Neural progenitor cell (in vitro differentiated cells): Measurements from ENCODE around the gene WDR35. TPM values are rescaled to one million over a fixed set of nuclear protein-coding genes. Genes with fewer than 3 reads are reported as not detected.

Experiments
- DNase-seq: peaks from one replicate; pipeline ENCODE4 v3.0.0-alpha.2; 2016; ENCODE audit warnings: low spot score
- H2AFZ ChIP-seq: fragments of 200-600 bp; sonication (generic); replicated peaks from 2 replicates; pipeline ENCODE4 v1.6.1; 2016; ENCODE audit warnings: antibody characterized with exemption
- H3F3A ChIP-seq: fragments of 200-600 bp; sonication (generic); 2 replicates; pipeline ENCODE4 v1.6.1; 2016; ENCODE audit warnings: antibody characterized with exemption, low read depth
- H3K27ac ChIP-seq: fragments of 200-600 bp; sonication (generic); 2 replicates; pipeline ENCODE4 v1.5.1; 2016; ENCODE audit warnings: mild to moderate bottlenecking
- H3K27me3 ChIP-seq: fragments of 200-600 bp; sonication (generic); 2 replicates; pipeline ENCODE4 v1.6.1; 2016; ENCODE audit warnings: mild to moderate bottlenecking, moderate library complexity
- H3K36me3 ChIP-seq: fragments of 200-600 bp; sonication (generic); 2 replicates; pipeline ENCODE4 v1.5.1; 2016
- H3K4me1 ChIP-seq: fragments of 200-600 bp; sonication (generic); 2 replicates; pipeline ENCODE4 v1.6.1; 2016; ENCODE audit warnings: mixed run types
- H3K4me2 ChIP-seq: fragments of 200-600 bp; sonication (generic); 2 replicates; pipeline ENCODE4 v1.6.1; 2016
- H3K4me3 ChIP-seq: fragments of 200-600 bp; sonication (generic); 2 replicates; pipeline ENCODE4 v1.5.1; 2016
- H3K79me2 ChIP-seq: fragments of 200-600 bp; sonication (generic); 2 replicates; pipeline ENCODE4 v1.6.1; 2016; ENCODE audit warnings: low read depth
- H3K9ac ChIP-seq: fragments of 200-600 bp; sonication (generic); 2 replicates; pipeline ENCODE4 v1.6.1; 2016
- H3K9me3 ChIP-seq: fragments of 200-600 bp; sonication (generic); 2 replicates; pipeline ENCODE4 v1.5.1; 2016; ENCODE audit warnings: low read depth
- H4K20me1 ChIP-seq: fragments of 200-600 bp; sonication (generic); 2 replicates; pipeline ENCODE4 v1.6.1; 2016; ENCODE audit warnings: low read depth
- H3K27ac Mint-ChIP-seq: 3 replicates; pipeline ENCODE4 v1.8.0; 2021; ENCODE audit warnings: mixed read lengths
- H3K27me3 Mint-ChIP-seq: 2 replicates; pipeline ENCODE4 v1.8.0; 2022; ENCODE audit warnings: low read depth, mild to moderate bottlenecking, inconsistent platforms, moderate library complexity, mixed read lengths; ENCODE audit not compliant: insufficient read depth
- H3K36me3 Mint-ChIP-seq: 3 replicates; pipeline ENCODE4 v1.8.0; 2021; ENCODE audit warnings: mixed read lengths
- H3K4me1 Mint-ChIP-seq: 3 replicates; pipeline ENCODE4 v1.8.0; 2021; ENCODE audit warnings: mixed read lengths
- H3K4me3 Mint-ChIP-seq: 3 replicates; pipeline ENCODE4 v1.8.0; 2021; ENCODE audit warnings: mild to moderate bottlenecking, moderate library complexity, mixed read lengths
- H3K9me3 Mint-ChIP-seq: 3 replicates; pipeline ENCODE4 v1.8.0; 2020; ENCODE audit warnings: mixed read lengths
- CTCF ChIP-seq: fragments of 200-600 bp; sonication (generic); IDR thresholded peaks from 2 replicates; pipeline ENCODE4 v1.5.1; 2017; ENCODE audit warnings: antibody characterized with exemption, mild to moderate bottlenecking
- EZH2 ChIP-seq: fragments of 200-600 bp; sonication (generic); IDR thresholded peaks from 2 replicates; pipeline ENCODE4 v1.6.1; 2017; ENCODE audit warnings: antibody characterized with exemption, mild to moderate bottlenecking, moderate library complexity
- EZH2phosphoT487 ChIP-seq: fragments of 200-600 bp; sonication (generic); IDR thresholded peaks from 2 replicates; pipeline ENCODE4 v1.6.1; 2017; ENCODE audit warnings: antibody characterized with exemption
- total RNA-seq: library from RNA; depleted of rRNA; stranded (reverse); fragments of >200 nt; gene quantifications from 2 replicates; pipeline ENCODE4 v1.2.3, GENCODE V29; 2015; ENCODE audit warnings: low replicate concordance

The WDR35 gene
- total RNA-seq, 1 donor from 2014 or later: 31.6 TPM

DNA sequence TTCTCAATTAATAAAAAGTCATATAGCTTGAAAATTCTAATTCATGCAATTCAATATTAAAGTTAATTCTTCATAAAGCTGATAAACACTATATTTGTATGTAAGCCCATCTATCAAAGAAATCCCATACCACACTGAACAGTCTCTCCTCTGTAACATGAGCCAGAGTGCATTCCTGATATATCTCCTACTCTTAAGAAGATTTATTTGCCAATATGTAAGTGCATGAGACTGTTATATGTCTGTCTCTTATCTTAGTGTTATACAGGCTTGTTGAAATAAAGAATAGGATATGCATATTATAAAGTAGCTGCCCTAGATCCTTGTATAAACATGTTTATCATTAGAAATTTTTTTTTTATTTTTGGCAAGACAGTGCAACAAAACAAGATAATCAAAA lies 47.7 kb downstream of the WDR35 start:
- no peak overlapping the region for H3K27ac ChIP-seq
- H3K4me3 ChIP-seq: no peak overlapping the region
- Mint-ChIP-seq H3K4me3 (no peak overlapping the region), H3K36me3 (peaks cover 7% of the 10 kb centered on the region), H3K27ac (no peak overlapping the region), H3K4me1 (peaks cover 18% of the 10 kb centered on the region), H3K27me3 (peaks cover 2% of the 10 kb centered on the region), H3K9me3 (no peaks in the 10 kb centered on the region)
- no peak for TF ChIP-seq EZH2phosphoT487
- no peak overlapping the region for H3K9ac ChIP-seq
- no peaks in the 10 kb centered on the region for H3K79me2 ChIP-seq
- H3K4me1 ChIP-seq: no peaks in the 10 kb centered on the region
- H4K20me1 ChIP-seq: peaks cover 3% of the 10 kb centered on the region
- H3K27me3 ChIP-seq: no peaks in the 10 kb centered on the region
- H3K4me2 ChIP-seq: no peak overlapping the region
- H3K36me3 ChIP-seq: no peaks in the 10 kb centered on the region
- H3K9me3 ChIP-seq: no peaks in the 10 kb centered on the region
- no peak overlapping the region for H2AFZ ChIP-seq
- H3F3A ChIP-seq: peaks cover 20% of the 10 kb centered on the region
- DNase-seq: no peak

DNA sequence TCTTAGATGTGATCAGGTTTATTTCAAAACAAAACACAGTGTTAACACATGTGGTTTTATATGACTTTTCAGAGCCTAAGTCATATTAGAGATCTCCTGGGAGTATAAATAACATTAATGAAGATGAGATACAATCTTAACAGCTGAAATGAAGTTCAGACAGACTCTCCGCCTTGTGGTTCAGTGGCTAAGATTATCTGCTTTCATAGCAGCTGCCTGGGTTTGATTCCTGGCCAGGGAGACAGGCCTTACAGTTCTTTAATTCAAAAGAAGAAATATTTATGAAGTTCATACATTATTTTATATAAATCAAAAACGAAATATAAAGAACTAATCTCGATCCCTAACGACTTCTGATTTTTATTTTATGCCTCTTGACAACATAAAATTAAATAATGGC lies 52.9 kb downstream of the WDR35 start:
- Histone ChIP-seq H3K79me2 (no peaks in the 10 kb centered on the region), H3F3A (no peaks in the 10 kb centered on the region), H2AFZ (no peak overlapping the region), H4K20me1 (no peaks in the 10 kb centered on the region), H3K9me3 (no peaks in the 10 kb centered on the region), H3K27ac (no peak overlapping the region), H3K27me3 (no peaks in the 10 kb centered on the region), H3K4me2 (no peak overlapping the region), H3K4me3 (no peak overlapping the region), H3K36me3 (peaks cover 6% of the 10 kb centered on the region), H3K4me1 (no peaks in the 10 kb centered on the region), H3K9ac (no peak overlapping the region)
- H3K27me3 Mint-ChIP-seq: peaks cover 2% of the 10 kb centered on the region
- no peak for TF ChIP-seq CTCF
- no peak for TF ChIP-seq EZH2
- no peak for TF ChIP-seq EZH2phosphoT487
- H3K27ac Mint-ChIP-seq: no peak overlapping the region
- peaks cover 14% of the 10 kb centered on the region for H3K36me3 Mint-ChIP-seq
- no peaks in the 10 kb centered on the region for H3K9me3 Mint-ChIP-seq
- H3K4me3 Mint-ChIP-seq: no peak overlapping the region
- DNase-seq: no peak
- no peaks in the 10 kb centered on the region for H3K4me1 Mint-ChIP-seq

DNA sequence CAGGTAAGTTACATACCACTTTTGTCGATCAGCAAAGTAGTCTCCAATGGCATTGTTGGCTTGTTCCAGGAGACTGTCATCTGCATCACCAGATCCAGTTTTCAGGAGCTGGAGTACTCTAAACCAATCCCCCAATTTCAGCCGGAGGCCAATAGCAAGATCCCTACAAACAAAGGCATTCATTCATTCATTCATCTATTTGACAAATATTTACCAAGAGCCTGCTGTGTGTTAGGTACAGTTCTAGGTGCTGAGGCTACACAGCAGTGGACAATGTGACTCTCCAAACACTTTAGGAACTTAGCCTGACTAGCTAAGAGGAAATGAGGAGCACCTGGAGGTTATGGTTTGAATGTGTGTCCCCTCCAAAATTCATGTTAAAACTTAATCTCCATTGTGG lies 53.7 kb downstream of the WDR35 start:
- no peak for DNase-seq
- Histone ChIP-seq H3K9ac (no peak overlapping the region), H2AFZ (no peak overlapping the region), H4K20me1 (no peaks in the 10 kb centered on the region), H3K36me3 (peaks cover 14% of the 10 kb centered on the region), H3K4me2 (no peak overlapping the region), H3K27ac (no peak overlapping the region), H3K4me1 (no peaks in the 10 kb centered on the region), H3K4me3 (no peak overlapping the region), H3K27me3 (no peaks in the 10 kb centered on the region), H3F3A (no peaks in the 10 kb centered on the region), H3K79me2 (no peaks in the 10 kb centered on the region), H3K9me3 (no peaks in the 10 kb centered on the region)
- no peaks in the 10 kb centered on the region for H3K9me3 Mint-ChIP-seq
- peaks cover 2% of the 10 kb centered on the region for H3K27me3 Mint-ChIP-seq
- H3K4me1 Mint-ChIP-seq: no peaks in the 10 kb centered on the region
- TF ChIP-seq CTCF (no peak), EZH2phosphoT487 (no peak), EZH2 (no peak)
- H3K27ac Mint-ChIP-seq: no peak overlapping the region
- H3K36me3 Mint-ChIP-seq: peaks cover 15% of the 10 kb centered on the region
- H3K4me3 Mint-ChIP-seq: no peak overlapping the region

- TF ChIP-seq EZH2phosphoT487 (no peak), CTCF (no peak), EZH2 (no peak)
These were observed 56.4 kb downstream of the WDR35 start for GRCh38 chr2:19933351-19933981.

More at GRCh38 chr2:19933351-19933981, 56.4 kb downstream of the WDR35 start:
- peaks cover 9% of the 10 kb centered on the region for H3K9me3 Mint-ChIP-seq
- no peak overlapping the region for H3K4me2 ChIP-seq
- H3K4me3 ChIP-seq: no peak overlapping the region
- H3K79me2 ChIP-seq: no peaks in the 10 kb centered on the region
- DNase-seq: no peak
- H2AFZ ChIP-seq: no peak overlapping the region
- peaks cover 28% of the 10 kb centered on the region for H3K36me3 ChIP-seq
- H3F3A ChIP-seq: no peaks in the 10 kb centered on the region
- no peaks in the 10 kb centered on the region for H3K4me1 ChIP-seq
- no peak overlapping the region for H3K27ac Mint-ChIP-seq
- peaks cover 2% of the 10 kb centered on the region for H3K9me3 ChIP-seq
- no peaks in the 10 kb centered on the region for H3K27me3 ChIP-seq
- H3K4me3 Mint-ChIP-seq: no peak overlapping the region
- no peak overlapping the region for H3K27ac ChIP-seq
- no peak overlapping the region for H3K9ac ChIP-seq
- H3K27me3 Mint-ChIP-seq: no peaks in the 10 kb centered on the region
- H3K4me1 Mint-ChIP-seq: no peaks in the 10 kb centered on the region
- H4K20me1 ChIP-seq: no peaks in the 10 kb centered on the region
- H3K36me3 Mint-ChIP-seq: peaks cover 29% of the 10 kb centered on the region
